AG09309 (cell line): ENCODE measurements around the gene PCSK2.

Experiments
- DNase-seq: peaks from one replicate; pipeline ENCODE4 v3.0.0-alpha.2; 2010; ENCODE audit warnings: low read depth
- H3K4me3 ChIP-seq: 2 replicates; pipeline ENCODE4 v1.5.1; 2011; ENCODE audit warnings: mild to moderate bottlenecking, low read depth, low read length, moderate library complexity; ENCODE audit not compliant: control insufficient read depth
- CTCF ChIP-seq: IDR thresholded peaks from 2 replicates; pipeline ENCODE4 v1.5.1; 2011; ENCODE audit warnings: mild to moderate bottlenecking, low read depth, low read length, inconsistent platforms; ENCODE audit not compliant: insufficient read depth, control insufficient read depth; ENCODE audit errors: missing control alignments

The PCSK2 gene

GRCh38 chr20:17448071-17448470 is 221.2 kb downstream of the PCSK2 start:
- no peak overlapping the region for H3K4me3 ChIP-seq
- DNase-seq = no peak
- no peak for TF ChIP-seq CTCF

GRCh38 chr20:17449031-17449430 is 222.2 kb downstream of the PCSK2 start:
- H3K4me3 ChIP-seq = no peak overlapping the region
- DNase-seq = no peak
- TF ChIP-seq CTCF = no peak

- no peak for DNase-seq
These were observed 225.6 kb downstream of the PCSK2 start for GRCh38 chr20:17452441-17452840.

GRCh38 chr20:17453592-17453991 is 226.8 kb downstream of the PCSK2 start:
- TF ChIP-seq CTCF = no peak
- DNase-seq = no peak
- H3K4me3 ChIP-seq = no peak overlapping the region

More at GRCh38 chr20:17452441-17452840, 225.6 kb downstream of the PCSK2 start:
- TF ChIP-seq CTCF = no peak
- H3K4me3 ChIP-seq = no peak overlapping the region

GRCh38 chr20:17456279-17456678 is 229.4 kb downstream of the PCSK2 start:
- no peak for TF ChIP-seq CTCF
- no peak overlapping the region for H3K4me3 ChIP-seq
- DNase-seq = no peak

GRCh38 chr20:17457079-17457478 is 230.2 kb downstream of the PCSK2 start:
- no peak for TF ChIP-seq CTCF
- no peak for DNase-seq
- H3K4me3 ChIP-seq = no peak overlapping the region
